ENCODE data around the gene A2M.

The A2M gene

DNA sequence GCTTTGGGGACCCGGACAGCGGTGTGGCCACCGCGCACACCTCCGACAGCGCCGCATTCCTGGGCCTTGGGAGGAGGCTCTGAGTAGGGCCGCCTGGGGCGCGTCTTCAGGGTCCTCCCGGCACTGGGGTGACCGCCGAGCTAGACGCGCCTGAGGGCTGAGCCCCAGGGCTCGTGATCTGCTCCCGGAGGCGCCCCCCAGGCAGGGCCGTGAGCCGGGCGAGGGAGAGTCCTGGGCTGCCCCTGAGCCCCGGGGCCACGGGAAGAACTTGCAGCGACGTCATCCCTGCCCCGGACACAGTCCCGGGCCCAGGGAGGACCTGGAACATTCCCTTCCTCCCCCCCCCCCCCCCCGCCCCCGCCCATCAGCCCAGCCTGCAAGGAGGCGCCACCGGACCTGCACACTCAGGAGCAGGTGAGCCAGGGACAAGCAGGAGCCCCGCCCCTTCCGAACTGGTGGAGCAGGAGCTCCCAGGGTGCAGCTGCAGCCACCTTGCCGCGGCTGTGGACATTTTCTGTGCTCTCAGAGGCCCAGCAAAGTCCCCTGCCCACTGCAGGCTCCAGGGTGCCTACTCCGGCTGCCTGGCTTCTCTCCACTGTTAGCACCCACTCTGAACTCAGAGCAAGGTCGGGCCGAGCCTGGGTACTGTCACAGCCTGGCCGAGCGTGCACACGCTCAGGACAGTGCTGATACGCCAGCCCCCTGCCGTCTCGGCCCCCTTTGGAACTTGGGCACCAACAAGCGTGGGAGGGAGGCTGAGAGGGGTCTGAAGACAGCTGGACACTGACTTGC lies 50.7 kb downstream of the A2M start (continued):
- TF ChIP-seq ZBTB1 (tag by site-specific recombination; IDR thresholded peaks at IDR 0.05) = no peak
- TF ChIP-seq, protein P1, sequence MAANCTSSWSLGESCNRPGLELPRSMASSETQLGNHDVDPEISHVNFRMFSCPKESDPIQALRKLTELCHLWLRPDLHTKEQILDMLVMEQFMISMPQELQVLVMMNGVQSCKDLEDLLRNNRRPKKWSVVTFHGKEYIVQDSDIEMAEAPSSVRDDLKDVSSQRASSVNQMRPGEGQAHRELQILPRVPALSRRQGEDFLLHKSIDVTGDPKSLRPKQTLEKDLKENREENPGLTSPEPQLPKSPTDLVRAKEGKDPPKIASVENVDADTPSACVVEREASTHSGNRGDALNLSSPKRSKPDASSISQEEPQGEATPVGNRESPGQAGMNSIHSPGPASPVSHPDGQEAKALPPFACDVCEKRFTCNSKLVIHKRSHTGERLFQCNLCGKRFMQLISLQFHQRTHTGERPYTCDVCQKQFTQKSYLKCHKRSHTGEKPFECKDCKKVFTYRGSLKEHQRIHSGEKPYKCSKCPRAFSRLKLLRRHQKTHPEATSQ (tag by site-specific recombination; IDR thresholded peaks at IDR 0.05) = no peak
- TF ChIP-seq ZNF416 (tag by site-specific recombination; IDR thresholded peaks at IDR 0.05) = no peak
- TF ChIP-seq, protein P2, sequence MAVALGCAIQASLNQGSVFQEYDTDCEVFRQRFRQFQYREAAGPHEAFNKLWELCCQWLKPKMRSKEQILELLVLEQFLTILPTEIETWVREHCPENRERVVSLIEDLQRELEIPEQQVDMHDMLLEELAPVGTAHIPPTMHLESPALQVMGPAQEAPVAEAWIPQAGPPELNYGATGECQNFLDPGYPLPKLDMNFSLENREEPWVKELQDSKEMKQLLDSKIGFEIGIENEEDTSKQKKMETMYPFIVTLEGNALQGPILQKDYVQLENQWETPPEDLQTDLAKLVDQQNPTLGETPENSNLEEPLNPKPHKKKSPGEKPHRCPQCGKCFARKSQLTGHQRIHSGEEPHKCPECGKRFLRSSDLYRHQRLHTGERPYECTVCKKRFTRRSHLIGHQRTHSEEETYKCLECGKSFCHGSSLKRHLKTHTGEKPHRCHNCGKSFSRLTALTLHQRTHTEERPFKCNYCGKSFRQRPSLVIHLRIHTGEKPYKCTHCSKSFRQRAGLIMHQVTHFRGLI (tag by site-specific recombination; IDR thresholded peaks at IDR 0.05) = no peak
- TF ChIP-seq ZNF140 (tag by site-specific recombination; IDR thresholded peaks at IDR 0.05) = no peak
- TF ChIP-seq KLF8 (tag by site-specific recombination; IDR thresholded peaks at IDR 0.05) = no peak
- no peak for TF ChIP-seq ZNF10 (tag by site-specific recombination; IDR thresholded peaks at IDR 0.05)
- TF ChIP-seq, protein P3, sequence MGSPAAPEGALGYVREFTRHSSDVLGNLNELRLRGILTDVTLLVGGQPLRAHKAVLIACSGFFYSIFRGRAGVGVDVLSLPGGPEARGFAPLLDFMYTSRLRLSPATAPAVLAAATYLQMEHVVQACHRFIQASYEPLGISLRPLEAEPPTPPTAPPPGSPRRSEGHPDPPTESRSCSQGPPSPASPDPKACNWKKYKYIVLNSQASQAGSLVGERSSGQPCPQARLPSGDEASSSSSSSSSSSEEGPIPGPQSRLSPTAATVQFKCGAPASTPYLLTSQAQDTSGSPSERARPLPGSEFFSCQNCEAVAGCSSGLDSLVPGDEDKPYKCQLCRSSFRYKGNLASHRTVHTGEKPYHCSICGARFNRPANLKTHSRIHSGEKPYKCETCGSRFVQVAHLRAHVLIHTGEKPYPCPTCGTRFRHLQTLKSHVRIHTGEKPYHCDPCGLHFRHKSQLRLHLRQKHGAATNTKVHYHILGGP (tag by site-specific recombination; IDR thresholded peaks at IDR 0.05) = no peak
- no peak for TF ChIP-seq ZBTB7A (tag by site-specific recombination; IDR thresholded peaks at IDR 0.05; ENCODE audit: low read depth)
- TF ChIP-seq ZNF114 (tag by site-specific recombination; IDR thresholded peaks at IDR 0.05) = no peak
- TF ChIP-seq, protein P4, sequence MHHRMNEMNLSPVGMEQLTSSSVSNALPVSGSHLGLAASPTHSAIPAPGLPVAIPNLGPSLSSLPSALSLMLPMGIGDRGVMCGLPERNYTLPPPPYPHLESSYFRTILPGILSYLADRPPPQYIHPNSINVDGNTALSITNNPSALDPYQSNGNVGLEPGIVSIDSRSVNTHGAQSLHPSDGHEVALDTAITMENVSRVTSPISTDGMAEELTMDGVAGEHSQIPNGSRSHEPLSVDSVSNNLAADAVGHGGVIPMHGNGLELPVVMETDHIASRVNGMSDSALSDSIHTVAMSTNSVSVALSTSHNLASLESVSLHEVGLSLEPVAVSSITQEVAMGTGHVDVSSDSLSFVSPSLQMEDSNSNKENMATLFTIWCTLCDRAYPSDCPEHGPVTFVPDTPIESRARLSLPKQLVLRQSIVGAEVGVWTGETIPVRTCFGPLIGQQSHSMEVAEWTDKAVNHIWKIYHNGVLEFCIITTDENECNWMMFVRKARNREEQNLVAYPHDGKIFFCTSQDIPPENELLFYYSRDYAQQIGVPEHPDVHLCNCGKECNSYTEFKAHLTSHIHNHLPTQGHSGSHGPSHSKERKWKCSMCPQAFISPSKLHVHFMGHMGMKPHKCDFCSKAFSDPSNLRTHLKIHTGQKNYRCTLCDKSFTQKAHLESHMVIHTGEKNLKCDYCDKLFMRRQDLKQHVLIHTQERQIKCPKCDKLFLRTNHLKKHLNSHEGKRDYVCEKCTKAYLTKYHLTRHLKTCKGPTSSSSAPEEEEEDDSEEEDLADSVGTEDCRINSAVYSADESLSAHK (tag by site-specific recombination; IDR thresholded peaks at IDR 0.05) = no peak
- TF ChIP-seq, protein P5, sequence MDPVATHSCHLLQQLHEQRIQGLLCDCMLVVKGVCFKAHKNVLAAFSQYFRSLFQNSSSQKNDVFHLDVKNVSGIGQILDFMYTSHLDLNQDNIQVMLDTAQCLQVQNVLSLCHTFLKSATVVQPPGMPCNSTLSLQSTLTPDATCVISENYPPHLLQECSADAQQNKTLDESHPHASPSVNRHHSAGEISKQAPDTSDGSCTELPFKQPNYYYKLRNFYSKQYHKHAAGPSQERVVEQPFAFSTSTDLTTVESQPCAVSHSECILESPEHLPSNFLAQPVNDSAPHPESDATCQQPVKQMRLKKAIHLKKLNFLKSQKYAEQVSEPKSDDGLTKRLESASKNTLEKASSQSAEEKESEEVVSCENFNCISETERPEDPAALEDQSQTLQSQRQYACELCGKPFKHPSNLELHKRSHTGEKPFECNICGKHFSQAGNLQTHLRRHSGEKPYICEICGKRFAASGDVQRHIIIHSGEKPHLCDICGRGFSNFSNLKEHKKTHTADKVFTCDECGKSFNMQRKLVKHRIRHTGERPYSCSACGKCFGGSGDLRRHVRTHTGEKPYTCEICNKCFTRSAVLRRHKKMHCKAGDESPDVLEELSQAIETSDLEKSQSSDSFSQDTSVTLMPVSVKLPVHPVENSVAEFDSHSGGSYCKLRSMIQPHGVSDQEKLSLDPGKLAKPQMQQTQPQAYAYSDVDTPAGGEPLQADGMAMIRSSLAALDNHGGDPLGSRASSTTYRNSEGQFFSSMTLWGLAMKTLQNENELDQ (tag by site-specific recombination; IDR thresholded peaks at IDR 0.05; ENCODE audit: low read depth) = no peak
- TF ChIP-seq ZNF274 (IDR thresholded peaks at IDR 0.05; ENCODE audit: low read length) = no peak
- TF ChIP-seq ZNF274 (tag by site-specific recombination; IDR thresholded peaks at IDR 0.05; ENCODE audit: borderline replicate concordance) = no peak
- peak; percentile 38; the same call in 1 of the 2 replicates for TF ChIP-seq ZNF501 (tag by site-specific recombination; IDR thresholded peaks at IDR 0.05)
- TF ChIP-seq ZNF837 (tag by site-specific recombination; IDR thresholded peaks at IDR 0.05) = no peak
- TF ChIP-seq IKZF3 (tag by site-specific recombination; IDR thresholded peaks at IDR 0.05) = 0 out of 2 replicates have a peak, but pooled peaks have one; percentile 9
- TF ChIP-seq, protein P6, sequence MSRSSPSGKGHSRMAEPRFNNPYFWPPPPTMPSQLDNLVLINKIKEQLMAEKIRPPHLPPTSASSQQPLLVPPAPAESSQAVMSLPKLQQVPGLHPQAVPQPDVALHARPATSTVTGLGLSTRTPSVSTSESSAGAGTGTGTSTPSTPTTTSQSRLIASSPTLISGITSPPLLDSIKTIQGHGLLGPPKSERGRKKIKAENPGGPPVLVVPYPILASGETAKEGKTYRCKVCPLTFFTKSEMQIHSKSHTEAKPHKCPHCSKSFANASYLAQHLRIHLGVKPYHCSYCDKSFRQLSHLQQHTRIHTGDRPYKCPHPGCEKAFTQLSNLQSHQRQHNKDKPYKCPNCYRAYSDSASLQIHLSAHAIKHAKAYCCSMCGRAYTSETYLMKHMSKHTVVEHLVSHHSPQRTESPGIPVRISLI (tag by site-specific recombination; IDR thresholded peaks at IDR 0.05) = no peak
- no peak for TF ChIP-seq ZNF600 (tag by site-specific recombination; IDR thresholded peaks at IDR 0.05)
- TF ChIP-seq ZNF701 (tag by site-specific recombination; IDR thresholded peaks at IDR 0.05) = no peak
- TF ChIP-seq ZNF202 (tag by site-specific recombination; IDR thresholded peaks at IDR 0.05; ENCODE audit: borderline replicate concordance) = no peak
- TF ChIP-seq YY2 (tag by site-specific recombination; IDR thresholded peaks at IDR 0.05) = no peak
- TF ChIP-seq ZNF529 (tag by site-specific recombination; IDR thresholded peaks at IDR 0.05; ENCODE audit: insufficient replicate concordance) = no peak
- no peak for TF ChIP-seq SALL2 (tag by site-specific recombination; IDR thresholded peaks at IDR 0.05; ENCODE audit: borderline replicate concordance)
- no peak for TF ChIP-seq ZNF19 (tag by site-specific recombination; IDR thresholded peaks at IDR 0.05; ENCODE audit: low read depth)
- TF ChIP-seq, protein P7, sequence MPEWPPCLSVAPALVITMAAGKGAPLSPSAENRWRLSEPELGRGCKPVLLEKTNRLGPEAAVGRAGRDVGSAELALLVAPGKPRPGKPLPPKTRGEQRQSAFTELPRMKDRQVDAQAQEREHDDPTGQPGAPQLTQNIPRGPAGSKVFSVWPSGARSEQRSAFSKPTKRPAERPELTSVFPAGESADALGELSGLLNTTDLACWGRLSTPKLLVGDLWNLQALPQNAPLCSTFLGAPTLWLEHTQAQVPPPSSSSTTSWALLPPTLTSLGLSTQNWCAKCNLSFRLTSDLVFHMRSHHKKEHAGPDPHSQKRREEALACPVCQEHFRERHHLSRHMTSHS (tag by site-specific recombination; IDR thresholded peaks at IDR 0.05) = no peak
- TF ChIP-seq, protein P8, sequence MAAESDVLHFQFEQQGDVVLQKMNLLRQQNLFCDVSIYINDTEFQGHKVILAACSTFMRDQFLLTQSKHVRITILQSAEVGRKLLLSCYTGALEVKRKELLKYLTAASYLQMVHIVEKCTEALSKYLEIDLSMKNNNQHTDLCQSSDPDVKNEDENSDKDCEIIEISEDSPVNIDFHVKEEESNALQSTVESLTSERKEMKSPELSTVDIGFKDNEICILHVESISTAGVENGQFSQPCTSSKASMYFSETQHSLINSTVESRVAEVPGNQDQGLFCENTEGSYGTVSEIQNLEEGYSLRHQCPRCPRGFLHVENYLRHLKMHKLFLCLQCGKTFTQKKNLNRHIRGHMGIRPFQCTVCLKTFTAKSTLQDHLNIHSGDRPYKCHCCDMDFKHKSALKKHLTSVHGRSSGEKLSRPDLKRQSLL (tag by site-specific recombination; IDR thresholded peaks at IDR 0.05) = no peak

Measured in HEK293 (cell line).